CD4-positive, alpha-beta memory T cell (primary cell): Measurements from ENCODE around the gene FBXW9. TPM values are rescaled to one million over a fixed set of nuclear protein-coding genes. Genes with fewer than 3 reads are reported as not detected.

Source experiments
- CTCF ChIA-PET: fragments of 350-600 bp; sonication (Branson Sonifier 250); formaldehyde crosslinking; loops from one replicate; lab custom pipeline; 2021; ENCODE audit warnings: inconsistent platforms; ENCODE audit not compliant: partially characterized antibody; lab: Charles Lee
- POLR2A ChIA-PET: fragments of 350-600 bp; sonication (Branson Sonifier 250); formaldehyde crosslinking; loops from one replicate; lab custom pipeline; 2021; ENCODE audit not compliant: partially characterized antibody; lab: Charles Lee
- DNase-seq, 5 donors: peaks; one replicate each; pipeline versions ENCODE4 v3.0.0 to v3.0.0-alpha.2; 2020 to 2022; ENCODE audit warnings: mixed read lengths in 1 of 5
- H3K27ac ChIP-seq: one replicate; pipeline ENCODE4 v1.7.0; 2013; ENCODE audit warnings: low read depth, low read length
- H3K27me3 ChIP-seq: 2 replicates; pipeline ENCODE4 v1.7.0; 2013; ENCODE audit warnings: mild to moderate bottlenecking, low read length, moderate library complexity; ENCODE audit not compliant: insufficient read depth
- H3K36me3 ChIP-seq: 2 replicates; pipeline ENCODE4 v1.7.0; 2013; ENCODE audit warnings: mild to moderate bottlenecking, low read length, moderate library complexity; ENCODE audit not compliant: insufficient read depth
- H3K4me1 ChIP-seq: 2 replicates; pipeline ENCODE4 v1.7.0; 2013; ENCODE audit warnings: mild to moderate bottlenecking, low read length, moderate library complexity; ENCODE audit not compliant: insufficient read depth
- H3K4me3 ChIP-seq, 2 donors: one replicate each; pipeline ENCODE4 v1.7.0; 2013; ENCODE audit warnings: low read length in 2 of 2, mild to moderate bottlenecking in 1 of 2
- H3K9me3 ChIP-seq, 2 donors: one replicate each; pipeline ENCODE4 v1.7.0; 2013; ENCODE audit warnings: low read length in 2 of 2, control low read depth in 1 of 2; ENCODE audit not compliant: control insufficient read depth in 1 of 2
- H3K27ac Mint-ChIP-seq, 7 donors: one replicate each; pipeline ENCODE4 v1.8.0; 2020 to 2021; ENCODE audit warnings: mixed read lengths in 7 of 7, mild to moderate bottlenecking in 6 of 7, inconsistent platforms in 3 of 7, moderate library complexity in 3 of 7
- H3K27me3 Mint-ChIP-seq, 2 donors: one replicate each; pipeline ENCODE4 v1.8.0; 2020 to 2021; ENCODE audit warnings: mixed read lengths in 2 of 2
- H3K36me3 Mint-ChIP-seq, 2 donors: one replicate each; pipeline ENCODE4 v1.8.0; 2020 to 2021; ENCODE audit warnings: mixed read lengths in 2 of 2, inconsistent platforms in 1 of 2, mild to moderate bottlenecking in 1 of 2
- H3K4me1 Mint-ChIP-seq, 4 donors: one replicate each; pipeline ENCODE4 v1.8.0; 2020 to 2021; ENCODE audit warnings: mixed read lengths in 4 of 4, mild to moderate bottlenecking in 1 of 4
- H3K4me3 Mint-ChIP-seq, 8 donors: one replicate each; pipeline ENCODE4 v1.8.0; 2020 to 2021; ENCODE audit warnings: mixed read lengths in 8 of 8, mild to moderate bottlenecking in 7 of 8, moderate library complexity in 6 of 8, inconsistent platforms in 3 of 8
- H3K9me3 Mint-ChIP-seq, 8 donors: one replicate each; pipeline ENCODE4 v1.8.0; 2020 to 2021; ENCODE audit warnings: mixed read lengths in 8 of 8, mild to moderate bottlenecking in 5 of 8, inconsistent platforms in 3 of 8, moderate library complexity in 1 of 8
- intact Hi-C: fragments of 100-400 bp; cut with micrococcal nuclease; formaldehyde crosslinking; loops from one replicate; pipeline ENCODE4 v1.15.1; 2023
- polyA plus RNA-seq, 2 donors: library from polyadenylated mRNA; unstranded; fragments of 300-500 nt; fragmentation: Illumina TruSeq; gene quantifications; one replicate each; pipeline ENCODE4 v1.2.3, GENCODE V29; 2021
- total RNA-seq, 2 experiments: library from RNA; stranded (reverse); gene quantifications; one replicate each; pipeline ENCODE4 v1.2.3, GENCODE V29; 2021

The FBXW9 gene
- total and polyA plus RNA-seq, 4 experiments from 2014 or later = 4.5 to 8.1 (median 4.9) TPM

DNA sequence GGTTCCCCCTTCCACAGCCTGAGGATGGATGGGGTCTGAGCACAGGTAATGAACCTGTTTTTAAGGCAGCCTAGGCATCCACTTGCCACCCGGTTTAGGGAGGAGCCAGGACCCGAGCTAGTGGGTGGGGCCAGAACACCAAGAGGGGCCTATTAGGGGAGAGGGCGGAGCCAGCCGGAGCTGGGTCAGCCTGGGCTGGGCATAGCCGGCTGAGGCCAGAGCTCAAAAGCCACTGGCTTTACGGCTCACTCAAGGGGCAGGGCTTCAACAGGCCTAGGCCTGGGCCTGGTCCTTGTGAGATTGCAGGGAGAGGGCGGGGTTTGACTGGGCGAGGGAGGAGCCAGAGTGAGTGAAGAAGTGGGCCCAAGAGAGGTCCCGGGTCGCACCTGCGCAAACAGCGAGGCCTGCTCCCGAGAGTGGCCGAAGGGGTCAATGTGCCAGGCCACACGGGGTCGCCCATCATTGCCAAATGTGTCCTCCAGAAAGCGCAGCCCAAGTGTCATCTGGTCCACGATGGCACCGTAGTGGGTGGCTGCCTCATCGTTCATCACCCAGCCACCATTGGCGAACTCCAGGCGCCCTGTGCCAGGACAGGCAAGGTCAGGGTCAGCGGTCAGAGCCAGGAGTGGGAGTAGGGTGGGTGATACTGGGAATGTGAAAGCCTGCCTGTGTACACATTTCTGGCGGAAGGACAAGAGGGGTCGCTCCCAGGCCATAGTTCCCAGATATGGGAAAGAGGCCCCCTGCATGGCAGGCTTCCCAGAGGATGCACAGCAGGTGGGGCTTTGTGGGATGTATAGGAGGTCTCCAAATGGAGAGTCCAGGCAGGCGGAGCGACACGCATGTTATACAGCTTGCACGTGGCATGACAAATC is 31.8 kb downstream of the FBXW9 start:
- POLR2A ChIA-PET = interaction anchor here (1.0 to 2.5 kb wide), 2 partner anchors 15 to 54 kb away, joined by 3 to 11 read pairs; partner anchors contain the start of genes ZNF490 and ZNF791
- no peaks in the 10 kb centered on the region for H3K27me3 Mint-ChIP-seq
- Histone ChIP-seq H3K27ac (peak overlapping the region; percentile 96), H3K27me3 (no peaks in the 10 kb centered on the region), H3K4me1 (peaks cover 40% of the 10 kb centered on the region), H3K36me3 (peaks cover 40% of the 10 kb centered on the region), H3K9me3 (no peaks in the 10 kb centered on the region), H3K4me3 (no peak overlapping the region)
- intact Hi-C loops = loop anchor here (1.0 kb wide), 1 partner anchor 17 kb away; the partner anchor contains the start of gene DHPS
- H3K4me3 Mint-ChIP-seq = peak overlapping the region; percentile 91 to 99 (median 94)
- H3K4me1 Mint-ChIP-seq = peaks cover 23 to 59% (median 42%) of the 10 kb centered on the region in 4 donors
- H3K36me3 Mint-ChIP-seq = peaks cover 24 to 44% of the 10 kb centered on the region in 2 donors
- no peak for DNase-seq
- no peaks in the 10 kb centered on the region for H3K9me3 Mint-ChIP-seq
- H3K27ac Mint-ChIP-seq = peak overlapping the region; percentile 90 to 99 (median 97)
- CTCF ChIA-PET = interaction anchor here (0.6 to 1.5 kb wide), 5 partner anchors 10 to 182 kb away, joined by 3 to 4 read pairs (median 3); no protein-coding TSS in a partner anchor

GRCh38 chr19:12660980-12661379 is 35.5 kb downstream of the FBXW9 start:
- H3K9me3 ChIP-seq = no peaks in the 10 kb centered on the region
- POLR2A ChIA-PET = no interaction called here
- H3K4me1 Mint-ChIP-seq = peaks cover 8 to 24% (median 18%) of the 10 kb centered on the region in 4 donors
- intact Hi-C loops = no loop called here
- H3K36me3 Mint-ChIP-seq = peaks cover 29 to 47% of the 10 kb centered on the region in 2 donors
- no peak overlapping the region for H3K27ac ChIP-seq
- no peak overlapping the region for H3K4me3 ChIP-seq
- no peak overlapping the region for H3K27ac Mint-ChIP-seq
- H3K4me1 ChIP-seq = peaks cover 17% of the 10 kb centered on the region
- no peaks in the 10 kb centered on the region for H3K27me3 Mint-ChIP-seq
- H3K27me3 ChIP-seq = no peaks in the 10 kb centered on the region
- CTCF ChIA-PET = interaction anchor here (1.1 to 1.2 kb wide), 2 partner anchors 16 to 21 kb away, joined by 3 to 5 read pairs; no protein-coding TSS in a partner anchor
- no peaks in the 10 kb centered on the region for H3K9me3 Mint-ChIP-seq
- peaks cover 64% of the 10 kb centered on the region for H3K36me3 ChIP-seq
- no peak for DNase-seq
- no peak overlapping the region for H3K4me3 Mint-ChIP-seq

DNA sequence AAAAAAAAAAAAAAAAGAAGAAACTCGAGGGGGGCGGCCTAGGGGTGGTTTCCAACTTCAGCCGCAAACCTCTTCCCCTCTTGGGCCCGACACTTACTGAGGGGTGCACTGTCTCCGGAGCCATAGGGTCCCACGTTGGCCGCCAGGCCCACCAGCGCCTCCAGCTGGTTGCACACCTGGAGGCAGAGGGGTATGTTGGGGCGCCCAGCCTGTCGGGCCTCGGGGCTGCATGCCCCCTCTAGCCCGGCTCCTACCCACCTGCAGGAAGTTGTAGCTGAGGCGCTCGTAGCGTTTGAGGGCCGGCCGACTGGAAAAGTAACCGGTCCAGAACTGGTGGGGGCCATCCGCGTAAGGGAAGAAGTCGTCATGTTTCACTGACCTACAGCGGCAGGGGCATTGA is 38.5 kb downstream of the FBXW9 start:
- ChIA-PET POLR2A (interaction anchor here (1.1 kb wide), 1 partner anchor 47 kb away, joined by 3 read pairs; the partner anchor contains the start of genes ZNF490 and ZNF791), CTCF (interaction anchor here (0.7 kb wide), 1 partner anchor 227 kb away, joined by 4 read pairs; no protein-coding TSS in a partner anchor)
- no peaks in the 10 kb centered on the region for H3K9me3 Mint-ChIP-seq
- peak overlapping the region in 1 of 8 donors; percentile 36 for H3K4me3 Mint-ChIP-seq
- intact Hi-C loops = no loop called here
- peaks cover 37 to 47% of the 10 kb centered on the region in 2 donors for H3K36me3 Mint-ChIP-seq
- H3K27ac ChIP-seq = no peak overlapping the region
- H3K4me3 ChIP-seq = no peak overlapping the region
- H3K4me1 Mint-ChIP-seq = peaks cover 3 to 5% (median 5%) of the 10 kb centered on the region in 4 donors
- peaks cover 61% of the 10 kb centered on the region for H3K36me3 ChIP-seq
- H3K27ac Mint-ChIP-seq = no peak overlapping the region
- no peaks in the 10 kb centered on the region for H3K27me3 Mint-ChIP-seq
- no peaks in the 10 kb centered on the region for H3K4me1 ChIP-seq
- no peaks in the 10 kb centered on the region for H3K9me3 ChIP-seq
- H3K27me3 ChIP-seq = no peaks in the 10 kb centered on the region
- DNase-seq = no peak

- peaks cover 35 to 46% of the 10 kb centered on the region in 2 donors for H3K36me3 Mint-ChIP-seq
- no peaks in the 10 kb centered on the region for H3K4me1 ChIP-seq
- H3K27ac Mint-ChIP-seq = no peak overlapping the region
- peaks cover 56% of the 10 kb centered on the region for H3K36me3 ChIP-seq
- ChIA-PET CTCF (interaction anchor here (0.7 kb wide), 1 partner anchor 228 kb away, joined by 4 read pairs; no protein-coding TSS in a partner anchor), POLR2A (no interaction called here)
- no peak for DNase-seq
- H3K27ac ChIP-seq = no peak overlapping the region
- H3K9me3 Mint-ChIP-seq = no peaks in the 10 kb centered on the region
- intact Hi-C loops = no loop called here
- H3K4me3 ChIP-seq = no peak overlapping the region
- H3K27me3 ChIP-seq = no peaks in the 10 kb centered on the region
- no peak overlapping the region for H3K4me3 Mint-ChIP-seq
- H3K4me1 Mint-ChIP-seq = peaks cover 3 to 5% (median 5%) of the 10 kb centered on the region in 4 donors
- no peaks in the 10 kb centered on the region for H3K27me3 Mint-ChIP-seq
- H3K9me3 ChIP-seq = no peaks in the 10 kb centered on the region
Measured at GRCh38 chr19:12656899-12657571, 39.4 kb downstream of the FBXW9 start.

DNA sequence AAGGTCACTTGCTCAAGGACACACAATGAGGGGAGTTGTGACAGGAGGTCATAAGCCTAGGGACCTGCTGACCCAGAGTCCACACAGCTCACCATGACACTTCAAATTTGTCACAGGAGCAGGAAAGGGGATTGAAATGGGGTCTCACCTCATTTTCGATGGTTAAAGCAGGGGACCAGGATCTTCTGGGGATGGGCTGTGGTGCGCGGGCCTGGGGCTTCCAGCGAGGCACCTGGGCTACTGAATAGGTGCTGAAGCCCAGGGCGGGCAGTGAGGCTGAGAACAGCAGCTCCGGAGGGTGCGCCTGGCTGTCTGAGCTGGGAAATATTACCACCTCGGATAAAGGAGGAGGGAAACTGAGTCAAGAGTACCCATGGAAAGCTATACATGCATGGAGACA is 40.9 kb downstream of the FBXW9 start:
- Histone ChIP-seq H3K4me1 (no peaks in the 10 kb centered on the region), H3K9me3 (no peaks in the 10 kb centered on the region), H3K4me3 (no peak overlapping the region), H3K27ac (no peak overlapping the region), H3K36me3 (peaks cover 43% of the 10 kb centered on the region), H3K27me3 (no peaks in the 10 kb centered on the region)
- POLR2A ChIA-PET = no interaction called here
- Mint-ChIP-seq H3K27me3 (no peaks in the 10 kb centered on the region), H3K9me3 (no peaks in the 10 kb centered on the region), H3K4me1 (peaks cover 3 to 5% (median 5%) of the 10 kb centered on the region in 4 donors), H3K36me3 (peaks cover 33 to 49% of the 10 kb centered on the region in 2 donors), H3K4me3 (no peak overlapping the region), H3K27ac (peak overlapping the region in 3 of 7 donors; percentile 25 to 85 (median 37))
- intact Hi-C loops = no loop called here
- DNase-seq = no peak
- CTCF ChIA-PET = interaction anchor here (0.8 to 1.7 kb wide), 3 partner anchors 9 to 191 kb away, joined by 3 to 7 read pairs (median 4); no protein-coding TSS in a partner anchor

DNA sequence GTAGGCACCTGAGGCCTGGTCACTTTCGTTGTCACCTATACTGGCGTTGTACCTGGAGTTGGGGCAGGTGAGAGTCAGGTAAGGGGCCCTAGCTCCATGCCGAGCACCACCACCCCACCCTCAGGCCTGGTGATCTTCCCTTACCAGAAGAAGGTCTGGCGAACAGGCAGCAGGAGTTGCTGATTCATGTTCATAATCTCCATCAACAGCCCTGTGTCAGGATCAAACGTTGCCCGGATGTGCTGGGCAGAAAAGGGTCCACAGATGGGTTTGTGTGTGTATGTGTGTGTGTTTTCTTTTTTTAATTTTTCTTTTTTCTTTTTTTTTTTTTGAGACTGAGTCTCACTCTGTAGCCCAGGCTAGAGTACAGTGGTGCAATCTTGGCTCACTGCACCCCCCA is 44.2 kb downstream of the FBXW9 start:
- no peak overlapping the region for H3K4me3 Mint-ChIP-seq
- CTCF ChIA-PET = interaction anchor here (2.1 kb wide), 1 partner anchor 12 kb away, joined by 5 read pairs; no protein-coding TSS in a partner anchor

More for the DNA sequence above, 44.2 kb downstream of the FBXW9 start:
- no peaks in the 10 kb centered on the region for H3K9me3 ChIP-seq
- H3K27me3 ChIP-seq = no peaks in the 10 kb centered on the region
- no peak for DNase-seq
- Mint-ChIP-seq H3K27me3 (no peaks in the 10 kb centered on the region), H3K9me3 (no peaks in the 10 kb centered on the region), H3K36me3 (peaks cover 23 to 32% of the 10 kb centered on the region in 2 donors), H3K4me1 (peaks cover 2 to 5% (median 4%) of the 10 kb centered on the region in 4 donors), H3K27ac (peak overlapping the region in 1 of 7 donors; percentile 29)
- no peak overlapping the region for H3K27ac ChIP-seq
- H3K36me3 ChIP-seq = peaks cover 21% of the 10 kb centered on the region
- intact Hi-C loops = no loop called here
- H3K4me3 ChIP-seq = no peak overlapping the region
- POLR2A ChIA-PET = interaction anchor here (1.0 kb wide), 1 partner anchor 44 kb away, joined by 3 read pairs; the partner anchor contains the start of gene FBXW9
- no peaks in the 10 kb centered on the region for H3K4me1 ChIP-seq
